Endothelial cell (in vitro differentiated cells): ENCODE data around the gene RASA2. TPM values are rescaled to one million over a fixed set of nuclear protein-coding genes. Genes with fewer than 3 reads are reported as not detected.
A peak's percentile ranks its signal among the peaks of the same experiment; 100 is the strongest.
"Not testable (repeated sequence)": the region's sequence is repeated elsewhere in the genome, so short reads cannot be mapped to it uniquely, and the experiment has no call there.

ENCODE experiments used
- DNase-seq: peaks from one replicate; pipeline ENCODE4 v3.0.0; 2021; ENCODE audit warnings: low spot score
- H3K27ac Mint-ChIP-seq: one replicate; pipeline ENCODE4 v1.8.0; 2021; ENCODE audit warnings: mixed read lengths, inconsistent platforms; ENCODE audit not compliant: unreplicated experiment
- H3K27me3 Mint-ChIP-seq: one replicate; pipeline ENCODE4 v1.8.0; 2021; ENCODE audit warnings: mild to moderate bottlenecking, moderate library complexity, mixed read lengths, inconsistent platforms; ENCODE audit not compliant: unreplicated experiment
- H3K36me3 Mint-ChIP-seq: one replicate; pipeline ENCODE4 v1.8.0; 2021; ENCODE audit warnings: mild to moderate bottlenecking, low read depth, mixed read lengths, inconsistent platforms; ENCODE audit not compliant: unreplicated experiment
- H3K4me1 Mint-ChIP-seq: one replicate; pipeline ENCODE4 v1.8.0; 2021; ENCODE audit warnings: mild to moderate bottlenecking, mixed read lengths, inconsistent platforms; ENCODE audit not compliant: unreplicated experiment
- H3K4me3 Mint-ChIP-seq: one replicate; pipeline ENCODE4 v1.8.0; 2021; ENCODE audit warnings: mild to moderate bottlenecking, mixed read lengths, inconsistent platforms; ENCODE audit not compliant: unreplicated experiment
- H3K9me3 Mint-ChIP-seq: one replicate; pipeline ENCODE4 v1.8.0; 2021; ENCODE audit warnings: mixed read lengths, inconsistent platforms; ENCODE audit not compliant: unreplicated experiment
- CTCF ChIP-seq: fragments of 200-600 bp; sonication (generic); IDR thresholded peaks from one replicate; pipeline ENCODE4 v1.5.0; 2021; ENCODE audit warnings: antibody characterized with exemption; ENCODE audit not compliant: unreplicated experiment
- total RNA-seq: library from RNA; stranded (reverse); fragmentation: NEBNext Ultra II Directional; extraction: Animal tissue kit (Norgen Biotek cat#: 25700); gene quantifications from one replicate; pipeline ENCODE4 v1.2.1, GENCODE V29; 2021; ENCODE audit not compliant: unreplicated experiment

The RASA2 gene
- total RNA-seq, 1 donor from 2014 or later = 32.5 TPM

GRCh38 chr3:141493184-141493583, 6.4 kb downstream of the RASA2 start:
- H3K4me1 Mint-ChIP-seq = peaks cover 40% of the 10 kb centered on the region
- TF ChIP-seq CTCF = no peak
- H3K9me3 Mint-ChIP-seq = no peaks in the 10 kb centered on the region
- H3K4me3 Mint-ChIP-seq = no peak overlapping the region
- no peak for DNase-seq
- H3K36me3 Mint-ChIP-seq = no peaks in the 10 kb centered on the region
- peaks cover 8% of the 10 kb centered on the region for H3K27me3 Mint-ChIP-seq
- no peak overlapping the region for H3K27ac Mint-ChIP-seq

- H3K36me3 Mint-ChIP-seq, H3K9me3 Mint-ChIP-seq, DNase-seq, H3K27me3 Mint-ChIP-seq, H3K27ac Mint-ChIP-seq, H3K4me3 Mint-ChIP-seq: not testable (repeated sequence)
- peaks cover 39% of the 10 kb centered on the region for H3K4me1 Mint-ChIP-seq
Measured at GRCh38 chr3:141497589-141497988, 10.8 kb downstream of the RASA2 start.

- H3K36me3 Mint-ChIP-seq = no peaks in the 10 kb centered on the region
- H3K27me3 Mint-ChIP-seq = no peaks in the 10 kb centered on the region
- no peak for TF ChIP-seq CTCF
- H3K4me1 Mint-ChIP-seq = peaks cover 34% of the 10 kb centered on the region
- no peaks in the 10 kb centered on the region for H3K9me3 Mint-ChIP-seq
- peak overlapping the region; percentile 74 for H3K27ac Mint-ChIP-seq
- H3K4me3 Mint-ChIP-seq = no peak overlapping the region
- DNase-seq = no peak
Measured at GRCh38 chr3:141498598-141499223, 11.9 kb downstream of the RASA2 start.

- no peak for TF ChIP-seq CTCF
- Mint-ChIP-seq H3K27me3 (no peaks in the 10 kb centered on the region), H3K36me3 (no peaks in the 10 kb centered on the region), H3K4me1 (peaks cover 31% of the 10 kb centered on the region), H3K9me3 (no peaks in the 10 kb centered on the region), H3K27ac (peak overlapping the region; percentile 64), H3K4me3 (no peak overlapping the region)
- DNase-seq = no peak
Measured at GRCh38 chr3:141499284-141499683, 12.5 kb downstream of the RASA2 start.

- Mint-ChIP-seq H3K4me1 (peaks cover 26% of the 10 kb centered on the region), H3K4me3 (no peak overlapping the region), H3K27ac (no peak overlapping the region), H3K9me3 (no peaks in the 10 kb centered on the region), H3K36me3 (no peaks in the 10 kb centered on the region), H3K27me3 (no peaks in the 10 kb centered on the region)
- no peak for TF ChIP-seq CTCF
- no peak for DNase-seq
Measured at GRCh38 chr3:141499965-141500364, 13.1 kb downstream of the RASA2 start.
